Spleen (tissue), 3 donors: ENCODE data around the gene MCOLN2.

Experiments
- POLR2A ChIP-seq, 3 donors: fragments of 450-650 bp; IDR thresholded peaks; one replicate each; pipeline ENCODE4 v1.5.1; 2017; ENCODE audit warnings: antibody characterized with exemption in 3 of 3, mild to moderate bottlenecking in 1 of 3
- POLR2AphosphoS5 ChIP-seq, 3 donors: sonication (generic); formaldehyde crosslinking; IDR thresholded peaks; one replicate each; pipeline ENCODE4 v1.5.1; 2017; ENCODE audit warnings: antibody characterized with exemption in 3 of 3

DNA sequence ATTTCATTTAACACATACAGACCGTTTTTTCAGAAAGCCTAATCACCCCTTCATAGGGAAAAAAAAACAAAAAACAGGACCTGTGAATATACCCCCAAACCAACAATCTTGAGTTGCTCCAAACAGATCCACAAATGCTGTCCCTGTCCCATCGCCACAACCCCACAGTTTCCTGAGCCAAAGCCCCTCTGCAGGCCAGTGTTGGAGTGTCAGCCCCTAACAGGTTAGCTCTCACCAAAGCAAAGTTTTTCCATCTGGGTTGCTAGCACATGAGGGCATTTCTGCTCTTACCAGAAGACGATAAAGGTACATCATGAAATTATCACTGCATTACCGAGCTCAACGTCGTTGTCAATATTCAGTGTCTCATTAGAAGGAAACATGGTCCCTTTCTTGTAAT is 40.8 kb downstream of the MCOLN2 start:
- no peak for TF ChIP-seq POLR2A (IDR thresholded peaks at IDR 0.05)
- TF ChIP-seq POLR2AphosphoS5 (IDR thresholded peaks at IDR 0.05), result no peak
